GM12874 (cell line): ENCODE measurements around the gene ZNF853.
A peak's percentile ranks its signal among the peaks of the same experiment; 100 is the strongest.

Experiments used
- TF ChIP-seq, protein P1 (sequence below): IDR thresholded peaks from 2 replicates; pipeline ENCODE4 v1.5.1; 2011; ENCODE audit warnings: low read depth, mild to moderate bottlenecking, control low read depth, low read length, moderate library complexity; ENCODE audit not compliant: insufficient read depth

The ZNF853 gene

GRCh38 chr7:6631605-6632004 lies 16.2 kb downstream of the ZNF853 start:
- TF ChIP-seq, protein P1, sequence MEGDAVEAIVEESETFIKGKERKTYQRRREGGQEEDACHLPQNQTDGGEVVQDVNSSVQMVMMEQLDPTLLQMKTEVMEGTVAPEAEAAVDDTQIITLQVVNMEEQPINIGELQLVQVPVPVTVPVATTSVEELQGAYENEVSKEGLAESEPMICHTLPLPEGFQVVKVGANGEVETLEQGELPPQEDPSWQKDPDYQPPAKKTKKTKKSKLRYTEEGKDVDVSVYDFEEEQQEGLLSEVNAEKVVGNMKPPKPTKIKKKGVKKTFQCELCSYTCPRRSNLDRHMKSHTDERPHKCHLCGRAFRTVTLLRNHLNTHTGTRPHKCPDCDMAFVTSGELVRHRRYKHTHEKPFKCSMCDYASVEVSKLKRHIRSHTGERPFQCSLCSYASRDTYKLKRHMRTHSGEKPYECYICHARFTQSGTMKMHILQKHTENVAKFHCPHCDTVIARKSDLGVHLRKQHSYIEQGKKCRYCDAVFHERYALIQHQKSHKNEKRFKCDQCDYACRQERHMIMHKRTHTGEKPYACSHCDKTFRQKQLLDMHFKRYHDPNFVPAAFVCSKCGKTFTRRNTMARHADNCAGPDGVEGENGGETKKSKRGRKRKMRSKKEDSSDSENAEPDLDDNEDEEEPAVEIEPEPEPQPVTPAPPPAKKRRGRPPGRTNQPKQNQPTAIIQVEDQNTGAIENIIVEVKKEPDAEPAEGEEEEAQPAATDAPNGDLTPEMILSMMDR = no peak

- TF ChIP-seq, protein P1 = no peak
These were observed 18.6 kb downstream of the ZNF853 start for GRCh38 chr7:6634021-6634420.

DNA sequence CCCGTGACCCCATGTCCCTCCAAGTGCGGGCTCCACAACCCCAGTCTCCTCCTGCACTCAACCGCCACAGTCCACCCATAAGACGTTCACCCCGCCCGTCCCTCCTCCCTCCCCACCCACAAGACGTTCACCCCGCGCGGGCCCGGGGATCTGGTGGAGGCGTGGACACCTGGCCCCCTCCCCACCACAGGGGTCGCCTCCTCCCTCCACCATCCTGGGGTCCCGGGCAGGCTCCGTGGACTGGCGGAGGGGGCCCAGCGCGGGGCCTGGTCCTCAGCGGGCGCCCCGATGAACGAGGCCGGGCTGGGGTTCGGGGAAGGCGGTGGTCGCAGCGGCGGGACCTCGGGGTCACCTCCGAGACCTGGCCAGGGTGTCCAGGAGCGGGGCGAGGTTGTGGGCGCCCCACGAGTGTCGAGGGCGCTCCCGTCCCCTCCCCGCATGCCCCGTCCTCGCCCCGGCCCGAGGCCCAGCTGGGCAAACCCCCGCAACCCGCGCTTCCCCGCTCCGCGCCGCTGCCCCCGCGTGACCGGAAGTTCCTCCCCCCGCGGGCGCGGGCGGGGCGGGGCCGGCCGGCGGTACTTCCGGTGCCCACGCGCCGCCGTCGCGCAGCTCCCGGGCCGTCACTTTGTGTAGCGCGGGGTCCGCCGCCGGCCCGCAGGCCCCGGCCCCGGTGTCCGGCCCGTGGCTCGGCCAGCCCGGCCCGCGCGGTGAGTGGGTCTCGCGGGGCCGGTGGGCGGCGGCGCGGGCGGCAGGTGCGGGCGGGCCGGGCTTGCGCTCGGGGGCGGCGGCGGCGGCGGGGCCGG lies 21.5 kb downstream of the ZNF853 start, which contains the start of gene ZNF316:
ZNF316 (plus strand) TSS at position 578 of the 803 bp plus-strand sequence. CDS start 5,092 bp downstream, outside the sequence.
- TF ChIP-seq, protein P1 = no peak

DNA sequence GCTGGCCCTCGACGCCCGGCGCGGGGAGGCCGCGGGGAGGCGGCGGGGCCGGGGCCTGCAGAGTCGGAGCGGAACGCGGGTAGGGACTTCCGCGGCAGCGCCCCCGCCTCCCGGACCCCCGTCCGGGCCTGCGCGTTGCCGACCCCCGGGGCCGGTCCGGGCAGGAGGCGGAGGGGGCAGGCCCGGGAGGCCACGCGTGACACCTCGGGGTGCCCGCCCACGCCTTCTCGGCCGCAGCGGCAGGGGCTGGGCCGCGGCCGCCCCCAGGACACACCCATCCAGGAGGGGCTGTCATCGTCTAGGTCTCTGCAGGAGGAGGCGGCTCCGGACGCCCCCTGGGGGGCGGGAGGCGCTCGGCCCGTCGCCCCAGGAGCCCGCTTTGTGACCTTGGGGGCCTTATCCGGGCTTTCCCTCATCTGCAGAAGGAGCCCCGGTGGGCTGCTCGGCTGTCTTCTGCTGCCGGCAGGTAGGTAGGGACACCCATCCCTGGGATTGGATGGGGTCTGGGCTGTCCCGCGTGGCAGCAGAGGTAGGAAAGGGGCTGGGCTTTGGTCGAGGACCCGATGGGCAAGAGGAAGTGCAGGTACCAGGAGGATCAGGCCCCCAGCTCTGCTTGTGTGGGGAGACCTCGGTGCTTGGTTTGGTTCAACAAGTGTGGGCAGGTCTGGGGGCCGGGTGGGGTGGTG lies 22.3 kb downstream of the ZNF853 start:
- TF ChIP-seq, protein P1 = peak; percentile 72

DNA sequence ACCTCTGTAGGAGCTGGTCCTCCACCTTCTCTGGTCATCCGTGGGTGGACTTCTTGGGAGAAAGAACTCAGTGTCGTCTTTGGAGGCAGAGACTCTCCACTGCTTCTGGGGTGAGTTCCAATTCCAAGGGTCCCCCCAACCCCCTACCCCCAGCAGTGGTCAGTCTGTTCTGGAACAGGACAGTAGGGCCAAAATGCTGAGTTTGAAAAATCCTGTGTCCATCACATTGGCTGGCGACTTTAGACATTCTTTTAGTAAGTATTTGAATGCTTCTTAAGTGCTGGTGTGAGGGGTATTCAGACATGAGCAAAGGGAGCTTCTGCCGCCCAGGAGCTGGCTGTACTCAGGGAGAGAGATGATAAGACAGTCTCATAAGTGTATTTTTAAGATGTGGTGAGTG lies 23.6 kb downstream of the ZNF853 start:
- TF ChIP-seq, protein P1 = no peak

DNA sequence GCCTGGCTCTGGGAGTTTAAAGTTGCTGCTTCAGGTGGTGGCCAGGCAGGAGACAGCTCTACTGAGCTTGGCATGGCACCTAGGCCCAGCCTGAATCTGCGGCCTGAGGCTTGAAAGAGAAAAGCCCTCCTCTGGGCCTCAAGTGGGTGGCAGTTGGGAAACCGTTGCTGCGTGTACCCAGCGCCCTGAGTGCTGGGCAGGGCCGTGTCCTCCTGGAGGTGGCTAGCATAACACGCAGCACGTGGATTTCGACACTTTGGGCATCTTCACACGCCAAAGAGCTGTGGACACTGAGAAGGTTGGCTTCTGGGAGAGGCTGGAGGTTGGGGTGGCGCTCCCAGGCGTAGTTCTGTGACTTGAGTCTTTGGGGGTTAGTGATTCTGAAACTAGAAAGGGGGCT lies 24.2 kb downstream of the ZNF853 start:
- TF ChIP-seq, protein P1 = no peak

DNA sequence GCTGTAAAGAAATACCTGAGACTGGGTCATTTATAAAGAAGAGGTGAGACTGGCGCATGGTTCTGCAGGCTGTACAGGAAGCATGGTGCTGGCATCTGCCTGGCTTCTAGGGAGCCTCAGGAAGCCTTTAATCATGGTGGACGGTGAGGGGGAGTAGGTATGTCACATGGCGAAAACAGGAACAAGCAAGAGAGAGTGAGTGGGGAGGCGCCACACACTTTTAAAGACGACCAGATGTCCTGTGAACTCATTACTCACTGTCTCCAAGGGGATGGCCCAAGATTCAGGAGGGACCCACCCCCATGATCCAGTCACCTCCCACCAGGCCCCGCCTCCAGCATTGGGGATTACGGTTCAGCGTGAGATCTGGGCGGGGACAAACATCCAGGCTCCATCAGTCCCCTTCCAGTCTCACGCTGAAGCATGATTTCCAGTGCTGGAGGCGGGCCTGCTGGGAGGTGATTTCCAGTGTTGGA lies 24.9 kb downstream of the ZNF853 start:
- TF ChIP-seq, protein P1 = no peak
